ENCODE measurements around the gene RND1.
A peak's percentile ranks its signal among the peaks of the same experiment; 100 is the strongest.

RND1 gene

GRCh38 chr12:48828841-48829575 lies 36.7 kb downstream of the RND1 start:
- no peak for FAIRE-seq

GRCh38 chr12:48828293-48828692 lies 37.4 kb downstream of the RND1 start:
- FAIRE-seq = no peak
- DNase-seq (ENCODE audit: low spot score) = no peak

More at GRCh38 chr12:48828841-48829575, 36.7 kb downstream of the RND1 start:
- DNase-seq (ENCODE audit: low spot score) = no peak

DNA sequence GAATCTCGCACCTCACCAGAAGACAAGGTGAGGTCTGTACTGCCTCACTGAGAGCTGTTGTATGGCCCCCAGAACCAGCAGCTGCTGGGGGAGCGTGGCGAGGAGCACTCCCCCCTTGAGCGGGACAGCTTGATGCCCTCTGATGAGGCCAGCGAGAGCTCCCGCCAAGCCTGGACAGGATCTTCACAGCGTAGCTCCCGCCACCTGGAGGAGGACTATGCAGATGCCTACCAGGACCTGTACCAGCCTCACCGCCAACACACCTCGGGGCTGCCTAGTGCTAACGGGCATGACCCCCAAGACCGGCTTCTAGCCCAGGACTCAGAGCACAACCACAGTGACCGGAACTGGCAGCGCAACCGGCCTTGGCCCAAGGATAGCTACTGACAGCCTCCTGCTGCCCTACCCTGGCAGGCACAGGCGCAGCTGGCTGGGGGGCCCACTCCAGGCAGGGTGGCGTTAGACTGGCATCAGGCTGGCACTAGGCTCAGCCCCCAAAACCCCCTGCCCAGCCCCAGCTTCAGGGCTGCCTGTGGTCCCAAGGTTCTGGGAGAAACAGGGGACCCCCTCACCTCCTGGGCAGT lies 38.1 kb downstream of the RND1 start:
- FAIRE-seq (no peak), DNase-seq (ENCODE audit: low spot score) (no peak)

DNA sequence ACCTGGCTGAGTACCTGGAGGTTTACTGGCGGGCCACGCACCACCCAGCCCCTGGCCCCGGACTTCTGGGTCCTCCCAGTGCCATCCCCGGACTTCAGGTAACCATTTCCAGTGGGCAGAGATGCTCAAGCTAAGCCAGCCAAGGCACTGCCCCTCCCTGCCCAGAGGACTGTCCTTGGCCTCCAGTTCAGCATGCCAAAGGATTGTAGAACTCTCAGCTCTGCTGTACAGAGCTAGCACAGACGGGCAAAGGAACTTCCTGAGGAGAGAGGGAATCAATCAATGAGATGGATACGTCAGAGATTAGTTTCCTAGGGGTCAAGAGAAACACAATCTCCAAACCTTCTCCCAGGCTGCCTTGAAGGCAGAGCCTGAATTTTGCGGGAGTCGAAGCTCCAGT lies 38.6 kb downstream of the RND1 start:
- no peak for FAIRE-seq

GRCh38 chr12:48826209-48826855 lies 39.3 kb downstream of the RND1 start:
- no peak for DNase-seq (ENCODE audit: low spot score)
- no peak for FAIRE-seq

More for the DNA sequence above, 38.6 kb downstream of the RND1 start:
- no peak for DNase-seq (ENCODE audit: low spot score)

DNA sequence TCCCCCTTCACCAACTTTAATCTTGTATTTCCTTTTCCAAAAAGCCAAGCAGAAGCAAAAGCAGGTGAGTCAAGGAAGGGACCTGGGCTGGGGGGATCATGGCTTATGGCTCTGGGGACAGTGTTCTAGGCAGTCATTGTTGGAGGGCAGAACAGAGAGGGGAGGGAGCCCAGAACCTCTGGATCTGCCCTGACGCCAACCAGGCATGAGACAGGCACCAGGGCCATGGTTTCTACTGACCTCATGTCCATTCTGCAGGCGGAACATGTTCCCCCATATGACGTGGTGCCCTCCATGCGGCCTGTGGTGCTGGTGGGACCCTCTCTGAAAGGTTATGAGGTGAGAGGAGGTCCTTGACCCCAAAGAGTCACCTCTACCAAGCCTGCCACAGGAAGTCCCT lies 40.8 kb downstream of the RND1 start:
- no peak for DNase-seq (ENCODE audit: low spot score)
- no peak for FAIRE-seq

DNA sequence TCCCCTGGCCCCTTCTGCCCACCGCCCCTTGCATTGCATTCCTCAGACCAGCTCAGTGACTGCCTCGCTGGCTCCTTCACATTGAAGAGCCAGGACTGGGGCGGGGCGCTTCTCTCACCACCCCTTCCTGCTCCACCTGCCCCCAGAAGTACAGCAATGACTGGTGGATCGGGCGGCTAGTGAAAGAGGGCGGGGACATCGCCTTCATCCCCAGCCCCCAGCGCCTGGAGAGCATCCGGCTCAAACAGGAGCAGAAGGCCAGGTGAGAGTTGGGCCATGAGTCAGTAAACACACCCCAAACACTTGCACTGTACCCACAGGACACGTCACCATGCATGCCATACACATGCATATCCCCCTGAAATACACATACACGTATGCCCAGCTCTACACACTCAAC lies 41.6 kb downstream of the RND1 start:
- FAIRE-seq (peak; percentile 62), DNase-seq (ENCODE audit: low spot score) (no peak)

DNA sequence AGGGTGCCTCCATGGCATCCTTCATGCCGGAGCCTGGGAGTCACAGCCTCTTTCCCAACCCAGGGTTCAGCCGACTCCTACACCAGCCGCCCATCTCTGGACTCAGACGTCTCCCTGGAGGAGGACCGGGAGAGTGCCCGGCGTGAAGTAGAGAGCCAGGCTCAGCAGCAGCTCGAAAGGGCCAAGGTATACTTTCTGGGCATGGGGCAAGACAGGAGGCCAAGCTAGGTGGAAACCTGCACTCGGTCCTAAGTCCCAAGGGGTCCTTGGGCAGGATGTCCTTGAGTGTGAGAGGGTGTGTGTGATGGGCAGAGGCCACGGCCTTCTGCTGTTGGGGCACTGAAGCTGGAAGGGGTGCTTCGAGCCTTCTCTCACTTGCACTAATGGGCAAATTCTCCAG lies 42.4 kb downstream of the RND1 start:
- DNase-seq (ENCODE audit: low spot score) (no peak), FAIRE-seq (no peak)

GRCh38 chr12:48822711-48823110 lies 43.0 kb downstream of the RND1 start:
- FAIRE-seq (no peak), DNase-seq (ENCODE audit: low spot score) (no peak)

GRCh38 chr12:48822139-48822538 lies 43.5 kb downstream of the RND1 start:
- DNase-seq (ENCODE audit: low spot score) = no peak
- FAIRE-seq = no peak

DNA sequence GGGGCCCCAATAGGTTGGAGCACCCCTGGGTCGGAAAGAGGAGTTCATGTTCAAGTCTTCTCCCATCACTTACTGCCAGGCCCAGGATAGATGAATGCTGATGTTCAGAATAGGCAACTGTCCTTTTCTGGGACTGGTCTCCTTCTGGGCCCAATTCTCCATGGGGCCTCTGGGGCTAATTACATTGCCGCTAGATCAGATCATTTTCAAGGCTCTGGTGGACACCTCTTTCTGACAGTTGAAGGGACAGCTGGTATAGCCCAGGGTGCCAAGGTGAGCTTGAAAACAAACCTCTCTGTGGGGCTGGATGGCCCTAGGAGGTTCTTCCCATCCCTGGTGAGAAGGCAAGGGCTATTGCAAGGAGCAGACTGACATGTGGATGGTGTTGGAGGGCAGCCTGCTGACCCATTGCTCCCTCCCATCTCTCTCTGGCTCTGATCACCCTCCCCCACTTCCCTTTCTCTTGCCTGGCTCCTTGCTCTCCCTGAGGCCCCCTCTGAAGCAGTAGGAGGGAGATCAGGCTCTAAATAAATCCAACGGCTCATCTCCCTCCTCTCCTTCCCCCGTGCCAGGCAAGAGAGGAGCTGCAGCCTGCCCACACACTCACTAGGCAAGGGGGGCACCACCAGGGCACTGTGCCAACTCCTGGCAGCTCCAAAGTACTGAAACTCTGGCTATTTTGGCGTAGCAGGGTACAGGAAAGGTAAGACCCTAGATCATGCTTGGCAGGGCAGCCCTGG lies 45.5 kb downstream of the RND1 start:
- DNase-seq (ENCODE audit: low spot score) = no peak
- FAIRE-seq = no peak

DNA sequence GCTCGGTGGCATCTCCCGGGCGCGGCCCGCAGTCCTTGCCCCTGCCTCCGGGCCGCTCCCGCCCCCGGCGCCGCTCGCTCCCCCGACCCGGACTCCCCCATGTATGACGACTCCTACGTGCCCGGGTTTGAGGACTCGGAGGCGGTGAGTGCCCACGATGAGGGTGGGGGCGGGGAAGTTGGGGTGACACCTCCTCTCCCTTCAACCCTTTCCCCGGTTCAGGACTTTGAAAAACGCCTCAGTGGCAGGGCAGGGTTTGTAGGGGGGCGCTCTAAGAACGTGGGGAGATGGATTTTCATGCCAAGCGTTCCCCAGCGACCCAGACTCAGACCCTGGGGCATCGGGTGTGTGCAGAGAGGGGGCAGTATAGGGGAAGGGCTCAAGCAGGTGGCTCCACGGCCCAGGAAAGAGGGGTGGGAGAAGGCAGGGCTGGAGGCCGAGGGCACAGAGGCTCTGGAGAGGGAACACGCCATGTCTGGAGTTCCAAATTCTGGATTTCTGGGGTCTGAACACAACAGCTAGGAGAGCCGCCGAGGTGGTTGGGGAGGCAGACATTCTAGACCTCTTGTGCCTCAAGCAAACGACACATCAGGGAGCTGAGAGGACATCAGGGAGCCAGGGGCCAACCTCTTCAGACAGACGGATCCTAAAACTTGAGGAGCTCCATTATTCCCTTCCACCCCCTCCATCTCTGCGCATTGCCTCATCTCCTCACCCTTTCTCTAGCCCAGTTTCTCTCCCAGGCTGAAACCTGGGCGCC lies 46.7 kb downstream of the RND1 start:
- FAIRE-seq = no peak
- no peak for DNase-seq (ENCODE audit: low spot score)

GRCh38 chr12:48817873-48818830 lies 47.5 kb downstream of the RND1 start, which contains the start of gene CACNB3:
Gene CACNB3, plus strand, starts transcription at chr12:48818496. Its CDS starts 434 bp downstream, at chr12:48818930.
- peak; percentile 83 for DNase-seq (ENCODE audit: low spot score)
- peak; percentile 61 for FAIRE-seq

GRCh38 chr12:48816143-48816854 lies 49.4 kb downstream of the RND1 start:
- DNase-seq (ENCODE audit: low spot score) (no peak), FAIRE-seq (no peak)

DNA sequence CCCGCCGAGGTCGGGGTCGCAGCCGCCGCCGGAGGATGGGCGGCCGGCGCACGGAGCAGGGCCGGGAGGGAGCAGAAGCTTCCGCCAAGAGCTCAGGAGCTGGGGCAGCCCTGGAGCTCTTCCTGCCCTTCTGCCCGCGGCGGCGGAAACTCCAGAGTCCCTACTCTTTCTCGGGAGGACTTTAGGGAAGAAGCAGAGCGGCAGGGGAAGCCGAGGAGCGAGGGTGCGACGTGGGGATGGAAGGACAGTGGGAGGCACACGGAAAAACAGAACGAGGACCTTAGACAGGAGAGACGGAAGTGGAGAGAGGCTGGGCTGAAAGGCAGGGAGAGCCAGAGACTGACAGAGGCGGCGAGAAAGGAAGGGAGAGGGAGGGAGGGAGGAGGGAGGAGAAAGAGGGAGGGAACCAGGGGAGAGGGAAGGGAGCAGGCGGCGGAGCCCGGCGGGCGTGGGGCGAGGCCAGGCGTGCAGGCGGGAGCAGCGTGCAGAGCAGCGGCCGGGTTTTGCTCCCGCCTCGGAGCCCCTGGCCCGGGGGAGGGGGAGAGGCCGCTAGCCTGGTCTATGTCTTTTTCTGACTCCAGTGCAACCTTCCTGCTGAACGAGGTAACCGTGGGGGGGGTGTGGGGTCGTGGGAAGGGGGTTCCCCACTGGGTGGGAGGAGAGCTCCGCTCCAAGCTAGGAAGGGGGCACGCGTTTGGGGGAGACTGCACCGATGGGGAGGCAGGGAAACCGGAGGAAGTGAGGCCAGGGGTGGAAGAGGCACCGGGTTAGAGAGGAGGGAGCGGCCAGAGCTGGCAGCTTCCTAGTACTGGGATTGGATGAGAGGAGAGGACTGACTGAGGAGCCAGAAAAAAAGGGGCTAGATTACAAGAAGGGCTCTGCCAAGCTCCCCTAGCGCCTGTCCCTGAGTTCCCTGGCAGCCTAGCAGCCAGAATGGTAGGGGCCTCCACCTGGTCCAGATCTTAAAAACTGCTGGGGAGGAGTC lies 50.3 kb downstream of the RND1 start:
- peak; percentile 87 for DNase-seq (ENCODE audit: low spot score)
- FAIRE-seq = peak; percentile 84

- DNase-seq (ENCODE audit: low spot score) = peak; percentile 93
- peak; percentile 77 for FAIRE-seq
Measured at GRCh38 chr12:48814262-48815125, 51.2 kb downstream of the RND1 start.

Data from urothelium cell line (cell line).